Stimulated activated CD8-positive, alpha-beta memory T cell treated with anti-CD3 and anti-CD28 coated beads, Interleukin-15, amount 100 ng/mL, for 48 hours (primary cell): Measurements from ENCODE around the gene UCK2.

ENCODE experiments used
- DNase-seq, 2 donors: peaks; one replicate each; pipeline ENCODE4 v3.0.0-alpha.2; 2020; ENCODE audit warnings: low read depth in 2 of 2

Gene UCK2

GRCh38 chr1:165834229-165834628 lies 6.8 kb downstream of the UCK2 start:
- DNase-seq = no peak

- no peak for DNase-seq
Observed at GRCh38 chr1:165834881-165835280, 7.5 kb downstream of the UCK2 start.

GRCh38 chr1:165836664-165837482 lies 9.5 kb downstream of the UCK2 start:
- no peak for DNase-seq

- DNase-seq = no peak
Observed at GRCh38 chr1:165837838-165838364, 10.5 kb downstream of the UCK2 start.

GRCh38 chr1:165840423-165840822 lies 13.0 kb downstream of the UCK2 start:
- DNase-seq = no peak

GRCh38 chr1:165841582-165842017 lies 14.2 kb downstream of the UCK2 start:
- no peak for DNase-seq

- no peak for DNase-seq
Observed at GRCh38 chr1:165842023-165842670, 14.7 kb downstream of the UCK2 start.

GRCh38 chr1:165842671-165843129 lies 15.3 kb downstream of the UCK2 start:
- no peak for DNase-seq

- no peak for DNase-seq
Observed at GRCh38 chr1:165843304-165843703, 15.9 kb downstream of the UCK2 start.

GRCh38 chr1:165844114-165844798 lies 16.8 kb downstream of the UCK2 start:
- no peak for DNase-seq

GRCh38 chr1:165844933-165845332 lies 17.5 kb downstream of the UCK2 start:
- DNase-seq = no peak

GRCh38 chr1:165845569-165845968 lies 18.2 kb downstream of the UCK2 start:
- DNase-seq = no peak

GRCh38 chr1:165845992-165846748 lies 18.8 kb downstream of the UCK2 start:
- no peak for DNase-seq

- DNase-seq = no peak
Observed at GRCh38 chr1:165847486-165847885, 20.1 kb downstream of the UCK2 start.

- no peak for DNase-seq
Observed at GRCh38 chr1:165849353-165850133, 22.1 kb downstream of the UCK2 start.

GRCh38 chr1:165851034-165851658 lies 23.7 kb downstream of the UCK2 start:
- DNase-seq = no peak

GRCh38 chr1:165852871-165853270 lies 25.5 kb downstream of the UCK2 start:
- no peak for DNase-seq

GRCh38 chr1:165853528-165854075 lies 26.2 kb downstream of the UCK2 start:
- DNase-seq = no peak

GRCh38 chr1:165854101-165854845 lies 26.9 kb downstream of the UCK2 start:
- DNase-seq = no peak
